Activated naive CD8-positive, alpha-beta T cell treated with anti-CD3 and anti-CD28 coated beads, Interleukin-2, amount 50 U/mL, for 24 hours (primary cell): Measurements from ENCODE around the gene PCDHGC5.

Source experiments
- ATAC-seq: fragments of 150-1000 bp; cut with Tn5 transposase; one replicate; pipeline ENCODE4 v1.10.0; 2021
- DNase-seq: peaks from one replicate; pipeline ENCODE4 v3.0.0; 2021
- H3K27ac Mint-ChIP-seq: one replicate; pipeline ENCODE4 v1.8.0; 2021; ENCODE audit warnings: mild to moderate bottlenecking, mixed read lengths
- H3K27me3 Mint-ChIP-seq: one replicate; pipeline ENCODE4 v1.8.0; 2021; ENCODE audit warnings: mixed read lengths
- H3K36me3 Mint-ChIP-seq: one replicate; pipeline ENCODE4 v1.8.0; 2021; ENCODE audit warnings: low read depth, mixed read lengths
- H3K4me1 Mint-ChIP-seq: one replicate; pipeline ENCODE4 v1.8.0; 2021; ENCODE audit warnings: mixed read lengths
- H3K4me3 Mint-ChIP-seq: one replicate; pipeline ENCODE4 v1.8.0; 2021; ENCODE audit warnings: mild to moderate bottlenecking, moderate library complexity, mixed read lengths
- H3K9me3 Mint-ChIP-seq: one replicate; pipeline ENCODE4 v1.8.0; 2021; ENCODE audit warnings: mixed read lengths

The PCDHGC5 gene

GRCh38 chr5:141484641-141485311 is 4.1 kb upstream of the PCDHGC5 start, which contains the start of gene PCDHGC4:
Gene PCDHGC4, plus strand, starts transcription at chr5:141485030. Its CDS starts 144 bp downstream, at chr5:141485174.
- ATAC-seq (peak; percentile 35), DNase-seq (no peak)
- peaks cover 6% of the 10 kb centered on the region for H3K4me1 Mint-ChIP-seq
- H3K27me3 Mint-ChIP-seq = peaks cover 85% of the 10 kb centered on the region
- no peak within 1 kb of the TSS for H3K27ac Mint-ChIP-seq
- H3K4me3 Mint-ChIP-seq = peak within 1 kb of the TSS; percentile 21
- no peaks in the 10 kb centered on the region for H3K36me3 Mint-ChIP-seq
- no peaks in the 10 kb centered on the region for H3K9me3 Mint-ChIP-seq

DNA sequence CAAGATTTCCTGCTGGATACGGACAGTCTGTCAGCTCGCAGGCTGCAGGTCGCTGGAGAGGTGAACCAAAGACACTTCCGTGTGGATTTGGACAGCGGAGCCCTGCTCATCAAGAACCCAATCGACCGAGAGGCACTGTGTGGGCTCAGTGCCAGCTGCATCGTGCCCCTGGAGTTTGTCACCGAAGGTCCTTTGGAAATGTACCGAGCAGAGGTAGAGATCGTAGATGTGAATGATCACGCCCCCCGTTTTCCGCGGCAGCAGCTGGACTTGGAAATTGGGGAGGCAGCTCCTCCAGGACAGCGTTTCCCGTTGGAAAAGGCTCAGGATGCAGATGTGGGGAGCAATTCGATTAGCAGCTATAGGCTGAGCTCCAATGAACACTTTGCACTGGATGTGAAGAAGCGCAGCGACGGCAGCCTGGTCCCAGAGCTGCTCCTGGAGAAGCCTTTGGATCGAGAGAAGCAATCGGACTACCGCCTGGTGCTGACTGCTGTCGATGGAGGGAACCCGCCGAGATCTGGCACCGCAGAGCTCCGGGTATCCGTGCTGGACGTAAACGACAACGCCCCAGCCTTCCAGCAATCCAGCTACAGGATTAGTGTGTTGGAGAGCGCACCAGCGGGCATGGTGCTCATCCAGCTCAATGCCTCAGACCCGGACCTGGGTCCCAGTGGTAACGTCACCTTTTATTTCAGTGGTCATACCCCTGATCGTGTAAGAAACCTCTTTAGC is 3.4 kb upstream of the PCDHGC5 start:
- no peak overlapping the region for H3K27ac Mint-ChIP-seq
- ATAC-seq = no peak
- peaks cover 6% of the 10 kb centered on the region for H3K4me1 Mint-ChIP-seq
- peaks cover 87% of the 10 kb centered on the region for H3K27me3 Mint-ChIP-seq
- H3K36me3 Mint-ChIP-seq = no peaks in the 10 kb centered on the region
- DNase-seq = no peak
- no peak overlapping the region for H3K4me3 Mint-ChIP-seq
- no peaks in the 10 kb centered on the region for H3K9me3 Mint-ChIP-seq

DNA sequence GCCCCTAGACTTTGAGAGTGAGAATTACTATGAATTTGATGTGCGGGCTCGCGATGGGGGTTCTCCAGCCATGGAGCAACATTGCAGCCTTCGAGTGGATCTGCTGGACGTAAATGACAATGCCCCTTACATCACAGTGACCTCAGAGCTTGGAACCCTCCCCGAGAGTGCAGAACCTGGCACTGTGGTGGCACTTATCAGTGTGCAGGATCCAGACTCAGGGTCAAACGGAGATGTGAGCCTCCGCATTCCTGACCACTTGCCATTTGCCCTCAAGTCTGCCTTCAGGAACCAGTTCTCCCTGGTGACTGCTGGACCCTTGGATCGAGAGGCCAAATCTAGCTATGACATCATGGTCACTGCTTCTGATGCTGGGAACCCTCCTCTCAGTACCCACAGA is 2.8 kb upstream of the PCDHGC5 start:
- no peak overlapping the region for H3K4me3 Mint-ChIP-seq

GRCh38 chr5:141487131-141487530 is 1.8 kb upstream of the PCDHGC5 start:
- peaks cover 9% of the 10 kb centered on the region for H3K4me1 Mint-ChIP-seq
- ATAC-seq = no peak
- H3K27me3 Mint-ChIP-seq = peaks cover 90% of the 10 kb centered on the region
- H3K36me3 Mint-ChIP-seq = no peaks in the 10 kb centered on the region
- no peak overlapping the region for H3K4me3 Mint-ChIP-seq
- no peak for DNase-seq
- no peaks in the 10 kb centered on the region for H3K9me3 Mint-ChIP-seq
- no peak overlapping the region for H3K27ac Mint-ChIP-seq

More for the DNA sequence above, 2.8 kb upstream of the PCDHGC5 start:
- H3K27me3 Mint-ChIP-seq = peaks cover 87% of the 10 kb centered on the region
- ATAC-seq (no peak), DNase-seq (no peak)
- peaks cover 6% of the 10 kb centered on the region for H3K4me1 Mint-ChIP-seq
- no peaks in the 10 kb centered on the region for H3K9me3 Mint-ChIP-seq
- no peak overlapping the region for H3K27ac Mint-ChIP-seq
- H3K36me3 Mint-ChIP-seq = no peaks in the 10 kb centered on the region

DNA sequence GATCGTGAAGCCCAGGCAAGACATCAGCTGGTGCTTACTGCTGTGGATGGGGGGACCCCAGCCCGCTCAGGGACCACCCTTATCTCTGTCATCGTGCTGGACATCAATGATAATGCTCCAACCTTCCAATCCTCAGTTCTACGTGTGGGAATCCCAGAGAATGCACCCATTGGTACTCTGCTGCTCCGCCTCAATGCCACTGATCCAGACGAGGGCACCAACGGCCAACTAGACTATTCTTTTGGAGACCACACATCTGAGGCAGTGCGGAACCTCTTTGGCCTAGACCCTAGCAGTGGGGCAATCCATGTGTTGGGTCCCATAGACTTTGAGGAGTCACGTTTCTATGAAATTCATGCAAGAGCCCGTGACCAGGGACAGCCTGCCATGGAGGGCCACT is 960 bp downstream of the PCDHGC5 start:
- peaks cover 88% of the 10 kb centered on the region for H3K27me3 Mint-ChIP-seq

GRCh38 chr5:141490271-141490670 is 1.4 kb downstream of the PCDHGC5 start:
- no peak overlapping the region for H3K27ac Mint-ChIP-seq
- no peaks in the 10 kb centered on the region for H3K9me3 Mint-ChIP-seq
- ATAC-seq (no peak), DNase-seq (no peak)
- peaks cover 5% of the 10 kb centered on the region for H3K4me1 Mint-ChIP-seq
- H3K36me3 Mint-ChIP-seq = no peaks in the 10 kb centered on the region
- peaks cover 84% of the 10 kb centered on the region for H3K27me3 Mint-ChIP-seq
- no peak overlapping the region for H3K4me3 Mint-ChIP-seq

More for the DNA sequence above, 960 bp downstream of the PCDHGC5 start:
- Mint-ChIP-seq H3K9me3 (no peaks in the 10 kb centered on the region), H3K4me3 (no peak overlapping the region), H3K4me1 (peaks cover 9% of the 10 kb centered on the region), H3K36me3 (no peaks in the 10 kb centered on the region), H3K27ac (no peak overlapping the region)
- DNase-seq = no peak
- ATAC-seq = no peak

DNA sequence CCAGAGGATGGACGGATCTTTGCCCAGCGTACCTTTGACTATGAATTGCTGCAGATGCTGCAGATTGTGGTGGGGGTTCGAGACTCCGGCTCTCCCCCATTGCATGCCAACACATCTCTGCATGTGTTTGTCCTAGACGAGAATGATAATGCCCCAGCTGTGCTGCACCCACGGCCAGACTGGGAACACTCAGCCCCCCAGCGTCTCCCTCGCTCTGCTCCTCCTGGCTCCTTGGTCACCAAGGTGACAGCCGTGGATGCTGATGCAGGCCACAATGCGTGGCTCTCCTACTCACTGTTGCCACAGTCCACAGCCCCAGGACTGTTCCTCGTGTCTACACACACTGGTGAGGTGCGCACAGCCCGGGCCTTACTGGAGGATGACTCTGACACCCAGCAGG is 1.9 kb downstream of the PCDHGC5 start:
- ATAC-seq (no peak), DNase-seq (no peak)
- Mint-ChIP-seq H3K27ac (no peak overlapping the region), H3K9me3 (no peaks in the 10 kb centered on the region), H3K4me1 (peaks cover 9% of the 10 kb centered on the region), H3K36me3 (no peaks in the 10 kb centered on the region), H3K4me3 (no peak overlapping the region), H3K27me3 (peaks cover 84% of the 10 kb centered on the region)

DNA sequence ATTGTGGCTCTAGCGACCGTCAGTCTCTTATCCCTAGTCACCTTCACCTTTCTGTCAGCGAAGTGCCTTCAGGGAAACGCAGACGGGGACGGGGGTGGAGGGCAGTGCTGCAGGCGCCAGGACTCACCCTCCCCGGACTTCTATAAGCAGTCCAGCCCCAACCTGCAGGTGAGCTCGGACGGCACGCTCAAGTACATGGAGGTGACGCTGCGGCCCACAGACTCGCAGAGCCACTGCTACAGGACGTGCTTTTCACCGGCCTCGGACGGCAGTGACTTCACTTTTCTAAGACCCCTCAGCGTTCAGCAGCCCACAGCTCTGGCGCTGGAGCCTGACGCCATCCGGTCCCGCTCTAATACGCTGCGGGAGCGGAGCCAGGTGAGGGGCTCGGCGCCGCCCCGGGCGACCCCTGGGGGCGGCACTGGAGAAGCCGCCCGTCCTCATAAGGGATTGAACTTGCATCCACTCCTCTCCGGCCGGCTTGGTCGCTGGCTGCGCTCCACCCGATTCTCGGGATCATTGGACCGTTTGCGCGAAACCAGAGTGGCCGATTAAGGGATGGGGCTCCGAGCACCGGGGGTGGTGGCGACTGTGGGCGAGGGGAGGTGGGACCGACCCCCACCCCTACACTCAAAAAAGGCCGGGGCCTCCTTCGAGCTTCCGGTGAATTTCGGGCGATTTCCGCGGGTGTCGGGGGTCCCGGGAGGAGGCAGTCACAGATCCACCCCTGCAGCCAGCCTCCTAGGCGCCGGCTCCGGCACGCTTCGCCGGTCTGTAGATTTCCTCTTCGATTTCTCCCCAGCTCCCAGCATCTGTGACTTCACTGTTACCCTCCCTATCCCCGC is 2.7 kb downstream of the PCDHGC5 start:
- no peak overlapping the region for H3K27ac Mint-ChIP-seq
- H3K27me3 Mint-ChIP-seq = peaks cover 79% of the 10 kb centered on the region
- H3K9me3 Mint-ChIP-seq = no peaks in the 10 kb centered on the region
- H3K4me1 Mint-ChIP-seq = peaks cover 9% of the 10 kb centered on the region
- DNase-seq (no peak), ATAC-seq (no peak)
- no peaks in the 10 kb centered on the region for H3K36me3 Mint-ChIP-seq
- H3K4me3 Mint-ChIP-seq = peak overlapping the region; percentile 55

GRCh38 chr5:141492168-141492885 is 3.4 kb downstream of the PCDHGC5 start:
- DNase-seq = peak; percentile 29
- Mint-ChIP-seq H3K4me1 (peaks cover 9% of the 10 kb centered on the region), H3K9me3 (no peaks in the 10 kb centered on the region), H3K36me3 (no peaks in the 10 kb centered on the region), H3K27me3 (peaks cover 71% of the 10 kb centered on the region), H3K27ac (no peak overlapping the region), H3K4me3 (peak overlapping the region; percentile 55)
- ATAC-seq = peak; percentile 9

DNA sequence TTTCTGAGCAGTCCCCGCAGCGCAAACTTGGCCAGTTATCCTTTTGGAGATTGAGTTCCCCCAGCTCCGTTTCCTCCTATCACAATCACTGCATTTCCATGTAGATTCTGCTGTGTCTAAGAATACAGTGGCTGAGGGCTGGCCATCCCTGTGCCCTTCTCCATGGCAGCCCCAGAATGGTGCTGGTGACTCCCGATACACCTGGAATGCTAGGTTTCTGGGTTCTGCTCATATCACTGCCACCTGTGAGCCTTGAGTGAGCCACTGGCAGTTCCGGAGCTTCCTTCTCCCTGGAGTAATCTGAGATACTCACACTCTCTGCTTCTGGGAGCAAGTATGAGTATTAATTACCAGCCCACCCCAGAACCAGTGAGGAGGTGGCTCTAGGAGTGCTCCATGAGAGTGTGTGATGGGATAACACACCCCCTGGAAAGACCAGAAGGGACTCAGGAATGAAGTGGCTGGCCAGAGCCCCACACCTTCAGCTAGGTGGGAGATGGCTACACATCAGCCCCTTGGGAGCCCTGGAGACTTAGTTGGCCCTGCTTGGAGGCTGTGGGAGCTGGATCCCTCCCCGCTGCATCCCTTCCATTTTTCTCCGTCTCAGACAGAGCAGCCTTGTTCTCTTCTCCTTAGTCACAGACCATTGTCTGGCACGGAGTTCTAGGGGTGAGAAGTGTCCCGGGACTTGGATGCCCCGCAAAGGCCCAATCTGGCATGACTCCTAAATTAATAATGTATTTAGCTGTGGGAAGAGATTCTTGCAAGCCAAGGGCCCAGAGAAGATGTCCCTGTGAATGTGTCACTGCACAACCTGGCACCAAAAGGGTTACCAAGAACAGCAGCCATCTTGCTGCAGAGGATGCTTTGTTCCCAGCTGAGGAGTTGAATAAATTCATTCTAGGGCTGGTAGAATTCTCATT is 4.9 kb downstream of the PCDHGC5 start:
- Mint-ChIP-seq H3K27ac (no peak overlapping the region), H3K36me3 (no peaks in the 10 kb centered on the region), H3K27me3 (peaks cover 61% of the 10 kb centered on the region), H3K9me3 (no peaks in the 10 kb centered on the region), H3K4me1 (peaks cover 9% of the 10 kb centered on the region), H3K4me3 (no peak overlapping the region)
- ATAC-seq (no peak), DNase-seq (no peak)

GRCh38 chr5:141494761-141495452 is 6.0 kb downstream of the PCDHGC5 start:
- no peak overlapping the region for H3K27ac Mint-ChIP-seq

DNA sequence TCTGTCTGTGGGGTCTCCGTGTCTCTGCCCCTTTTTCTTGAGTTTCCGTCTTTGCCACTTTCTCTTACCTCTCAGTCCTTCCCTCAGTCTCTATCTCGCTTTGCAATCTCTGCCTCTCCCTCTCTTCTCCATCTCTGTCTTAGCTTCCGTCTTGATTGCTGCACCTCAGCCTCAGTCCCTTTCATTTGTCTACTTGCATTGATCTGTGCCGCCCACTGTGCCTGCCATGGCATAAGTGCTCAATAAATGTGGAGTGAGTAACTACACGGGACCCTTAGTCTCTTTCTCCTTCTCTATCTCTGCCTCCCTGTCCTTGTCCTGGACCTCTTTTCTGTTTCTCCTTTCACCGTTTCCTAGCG is 6.6 kb downstream of the PCDHGC5 start:
- no peak overlapping the region for H3K27ac Mint-ChIP-seq
- no peaks in the 10 kb centered on the region for H3K9me3 Mint-ChIP-seq
- no peak overlapping the region for H3K4me3 Mint-ChIP-seq
- DNase-seq (no peak), ATAC-seq (no peak)
- peaks cover 54% of the 10 kb centered on the region for H3K27me3 Mint-ChIP-seq
- no peaks in the 10 kb centered on the region for H3K36me3 Mint-ChIP-seq
- peaks cover 9% of the 10 kb centered on the region for H3K4me1 Mint-ChIP-seq

More at GRCh38 chr5:141494761-141495452, 6.0 kb downstream of the PCDHGC5 start:
- Mint-ChIP-seq H3K9me3 (no peaks in the 10 kb centered on the region), H3K36me3 (no peaks in the 10 kb centered on the region), H3K27me3 (peaks cover 58% of the 10 kb centered on the region), H3K4me1 (peaks cover 9% of the 10 kb centered on the region), H3K4me3 (no peak overlapping the region)
- DNase-seq = no peak
- ATAC-seq = no peak

DNA sequence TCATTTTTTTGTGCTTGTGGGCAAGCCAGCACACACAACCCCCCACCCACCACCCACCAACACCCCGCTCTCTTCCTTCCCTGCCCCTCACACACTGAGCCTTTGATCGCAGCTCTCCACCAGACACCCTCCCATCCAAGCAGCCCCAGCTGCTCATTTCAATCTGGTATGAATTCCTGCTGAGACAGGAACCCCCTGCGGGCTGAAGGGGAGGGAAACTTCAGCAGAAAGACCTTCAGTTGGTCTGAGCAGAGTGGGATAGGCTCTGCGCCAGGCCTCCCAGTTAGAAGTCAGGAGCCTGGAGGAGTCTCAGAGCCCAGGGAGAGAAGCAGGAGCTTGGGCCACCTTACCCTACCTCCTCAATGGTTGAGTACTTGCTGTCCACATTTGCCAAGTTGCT is 7.2 kb downstream of the PCDHGC5 start:
- Mint-ChIP-seq H3K9me3 (no peaks in the 10 kb centered on the region), H3K27me3 (peaks cover 48% of the 10 kb centered on the region), H3K4me3 (no peak overlapping the region), H3K36me3 (no peaks in the 10 kb centered on the region), H3K4me1 (peaks cover 9% of the 10 kb centered on the region), H3K27ac (no peak overlapping the region)
- DNase-seq = no peak
- no peak for ATAC-seq
